Activated gamma-delta T cell treated with Interleukin-2 at 50 U/mL for 16 hours (primary cell): ENCODE measurements around the gene GPR15.
"Not testable (repeated sequence)": the region's sequence is repeated elsewhere in the genome, so short reads cannot be mapped to it uniquely, and the experiment has no call there.

Experiments used
- DNase-seq: peaks from one replicate; pipeline ENCODE4 v3.0.0-alpha.2; 2020

Gene GPR15

GRCh38 chr3:98559769-98560168, 28.0 kb downstream of the GPR15 start:
- not testable (repeated sequence) for DNase-seq

DNA sequence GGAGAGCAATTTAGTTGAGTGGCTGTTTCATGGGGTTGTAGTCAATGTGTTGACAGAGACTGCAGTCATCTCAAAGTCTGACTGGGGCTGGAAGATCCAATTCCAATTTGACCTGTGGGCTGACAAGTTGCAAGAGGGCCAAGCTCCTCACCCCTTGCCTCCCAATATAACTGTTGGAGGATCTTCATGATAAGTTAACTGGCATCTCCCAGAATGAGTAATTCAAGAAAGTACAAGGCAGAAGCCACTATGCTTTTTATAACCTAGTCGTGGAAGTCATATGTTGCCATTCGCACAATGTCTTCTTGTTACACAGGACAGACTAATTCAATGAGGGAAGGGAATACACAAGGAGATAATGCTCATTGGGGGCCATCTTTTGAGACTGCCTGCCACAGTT, 29.1 kb downstream of the GPR15 start:
- DNase-seq, result no peak

- no peak for DNase-seq
Measured at GRCh38 chr3:98561727-98562521, 30.1 kb downstream of the GPR15 start.

- no peak for DNase-seq
Measured at GRCh38 chr3:98563661-98564281, 32.0 kb downstream of the GPR15 start.

DNA sequence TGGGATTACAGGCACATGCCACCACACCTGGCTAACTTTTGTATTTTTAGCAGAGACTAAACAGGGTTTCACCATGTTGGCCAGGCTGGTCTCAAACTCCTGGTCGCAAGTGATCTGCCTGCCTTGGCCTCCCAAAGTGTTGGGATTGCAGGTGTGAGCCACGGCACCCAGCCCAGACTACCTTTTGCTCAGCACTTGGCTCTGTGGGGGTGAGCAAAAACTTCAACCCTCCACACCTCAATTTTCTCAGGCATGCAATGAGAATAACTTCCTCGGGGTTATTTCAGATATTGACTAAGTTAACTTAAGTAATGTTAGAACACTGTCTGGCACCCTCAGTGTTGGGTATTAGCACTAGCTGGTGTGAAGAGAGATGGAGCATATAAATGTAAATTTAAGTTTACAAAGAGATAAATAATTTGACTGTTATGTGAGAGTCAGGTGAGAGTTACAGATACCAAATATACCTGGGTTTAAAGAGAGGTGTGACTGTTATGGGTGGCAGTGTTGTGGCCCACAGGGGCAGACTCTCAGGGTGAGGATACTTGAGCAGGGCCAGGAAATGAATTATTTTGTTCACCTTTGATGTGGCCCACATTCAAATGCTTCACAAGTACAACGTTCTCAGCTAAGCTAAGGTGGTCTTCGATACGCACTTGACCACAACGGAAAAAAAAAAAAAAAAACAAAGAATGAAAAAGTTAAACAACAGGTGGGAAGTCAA, 32.7 kb downstream of the GPR15 start:
- DNase-seq, result peak; percentile 63

DNA sequence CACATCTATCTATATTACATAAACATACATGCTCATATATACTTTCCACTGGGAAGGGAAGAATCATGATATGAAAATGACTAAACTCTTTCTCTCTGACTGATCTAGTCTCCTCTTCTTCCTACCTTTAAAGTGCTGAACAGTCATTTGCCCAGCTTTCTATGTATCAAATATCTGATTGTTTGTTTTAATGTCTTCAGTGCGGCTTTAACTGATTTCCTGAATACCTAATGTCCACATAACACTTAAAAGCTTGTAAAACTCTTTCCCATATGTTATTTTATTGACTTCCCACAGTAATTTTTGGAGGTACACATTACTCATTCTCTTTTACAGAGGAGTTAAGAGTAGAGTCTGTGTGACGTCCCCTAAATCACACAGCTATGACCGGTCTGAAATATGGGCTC, 33.5 kb downstream of the GPR15 start:
- no peak for DNase-seq

GRCh38 chr3:98565843-98566242, 34.1 kb downstream of the GPR15 start:
- DNase-seq, result no peak

GRCh38 chr3:98567666-98568270, 36.0 kb downstream of the GPR15 start:
- no peak for DNase-seq

- no peak for DNase-seq
Measured at GRCh38 chr3:98568402-98568801, 36.6 kb downstream of the GPR15 start.

DNA sequence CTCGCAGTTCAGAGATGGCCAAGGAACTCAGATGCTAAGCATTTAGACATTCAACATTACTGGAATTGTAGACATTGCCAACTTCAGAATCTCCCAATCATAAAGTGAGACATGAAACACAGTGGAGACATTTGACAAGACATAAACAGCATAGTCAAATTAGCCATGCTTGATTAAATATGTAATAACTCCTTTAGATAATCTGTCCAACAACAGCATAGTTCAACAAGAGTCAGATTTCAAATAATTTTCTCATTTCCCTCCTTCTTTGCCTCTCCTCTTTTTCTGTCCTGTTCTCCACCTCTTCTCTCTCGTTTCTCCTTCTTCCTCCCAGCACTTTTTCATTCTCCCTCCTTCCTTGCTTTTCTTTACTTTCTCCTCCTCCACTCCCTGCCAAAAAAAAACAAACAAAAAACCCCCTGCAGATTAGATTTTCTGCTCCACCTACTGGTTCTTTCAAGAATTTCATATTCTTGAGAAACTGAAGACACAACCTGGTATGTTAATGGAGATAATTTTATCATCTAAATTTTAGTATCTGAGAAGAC, 41.5 kb downstream of the GPR15 start:
- DNase-seq, result no peak

GRCh38 chr3:98574132-98574531, 42.4 kb downstream of the GPR15 start:
- no peak for DNase-seq

DNA sequence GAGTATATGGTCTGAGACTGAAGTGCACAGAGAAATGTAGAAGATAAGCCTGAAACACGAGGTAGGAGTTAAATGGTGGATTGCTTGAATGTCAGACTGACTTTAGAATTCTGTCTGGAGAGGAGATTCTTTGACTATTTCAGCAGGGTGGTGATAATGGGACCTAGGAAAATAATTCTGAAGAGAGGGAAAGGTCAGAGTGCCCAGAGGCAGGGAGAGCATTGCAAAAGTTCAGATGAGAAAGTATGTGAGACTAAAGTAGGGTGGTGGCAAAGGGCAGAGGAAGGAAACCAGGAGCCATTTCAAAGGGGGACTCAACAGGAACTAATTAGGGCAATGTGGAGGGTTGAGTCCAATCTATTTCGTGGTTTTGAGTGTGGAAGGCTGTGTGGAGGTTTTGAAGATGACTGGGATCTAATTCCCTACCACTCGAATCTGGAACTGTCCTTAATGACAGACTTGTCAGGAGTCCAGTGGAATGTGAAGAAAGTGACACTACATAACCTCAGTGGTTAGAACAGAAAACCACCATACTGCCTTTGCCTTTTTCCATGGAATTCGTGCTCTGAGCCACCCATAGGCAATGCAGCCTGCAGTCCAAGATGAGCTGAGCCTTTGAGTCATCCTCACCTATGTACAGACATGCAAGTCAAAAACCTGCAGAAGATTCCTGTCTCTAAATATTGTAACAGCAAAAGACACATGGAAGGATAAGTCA, 45.6 kb downstream of the GPR15 start:
- DNase-seq, result no peak

GRCh38 chr3:98580401-98581386, 48.9 kb downstream of the GPR15 start:
- DNase-seq, result no peak

GRCh38 chr3:98581474-98581873, 49.7 kb downstream of the GPR15 start:
- no peak for DNase-seq

GRCh38 chr3:98582042-98582441, 50.3 kb downstream of the GPR15 start:
- DNase-seq, result no peak

GRCh38 chr3:98583766-98584165, 52.0 kb downstream of the GPR15 start:
- no peak for DNase-seq
